Raji (cell line): ENCODE data around the gene PTGIS.

Experiments
- POLR2A ChIP-seq: IDR thresholded peaks from 2 replicates; pipeline ENCODE4 v1.6.1; 2011; ENCODE audit warnings: low read depth, low read length, control low read depth; ENCODE audit not compliant: insufficient read depth

PTGIS gene

DNA sequence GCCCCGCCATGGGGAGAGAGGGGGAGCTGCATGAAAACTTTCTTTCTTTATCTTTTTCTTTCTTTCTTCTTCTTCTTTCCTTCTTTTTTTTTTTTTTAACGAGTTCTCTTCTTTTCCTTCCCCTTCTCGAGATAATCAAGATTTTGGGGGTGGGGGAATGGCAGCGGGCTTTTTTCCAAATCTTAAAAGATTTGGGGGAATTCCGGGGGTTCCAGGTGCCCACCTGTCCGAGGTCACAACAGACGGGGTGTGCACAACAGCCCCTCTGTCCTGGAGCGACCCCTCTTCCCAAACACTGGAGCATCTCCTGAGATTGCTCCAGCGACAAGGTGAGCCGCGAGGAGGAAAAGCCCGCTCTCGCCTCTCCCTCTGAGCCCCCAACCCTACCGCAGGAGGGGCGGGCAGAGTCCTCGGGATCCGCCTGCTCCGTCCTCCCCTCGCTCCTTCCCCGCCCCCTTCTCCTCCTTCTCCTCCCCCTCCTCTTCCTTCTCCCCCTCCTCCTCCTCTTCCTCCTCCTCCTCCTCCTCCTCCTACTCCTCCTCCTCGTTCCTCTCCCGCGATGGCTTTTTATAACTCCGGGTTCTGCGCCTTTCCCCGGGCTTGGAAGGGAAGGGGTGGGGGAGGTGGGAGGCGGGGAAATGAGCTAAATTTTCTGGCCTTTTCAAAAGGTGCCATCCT lies 84.8 kb downstream of the PTGIS start:
- TF ChIP-seq POLR2A, result no peak

DNA sequence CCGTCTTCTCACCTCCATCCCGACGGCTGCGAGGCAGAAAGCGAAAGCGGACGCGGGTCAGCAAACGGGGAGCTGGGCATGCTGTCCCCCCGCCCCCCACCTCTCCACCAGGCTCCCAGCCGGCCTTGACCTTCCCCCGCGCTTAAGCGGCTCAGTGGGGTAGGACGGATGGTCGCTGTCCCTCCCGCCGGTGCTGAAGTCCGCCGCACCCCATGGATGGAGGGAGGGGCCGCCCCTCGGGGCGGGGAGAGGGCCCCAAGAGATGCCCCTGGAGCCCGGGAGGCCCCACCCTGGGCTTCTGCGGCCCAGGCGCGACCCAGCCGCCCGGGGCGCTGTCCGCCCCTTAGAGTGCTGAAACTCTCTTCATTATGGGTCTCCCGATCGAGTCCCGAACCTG lies 85.3 kb downstream of the PTGIS start, which contains the start of gene KCNB1:
TSS of gene KCNB1 (minus strand) at position 48 of the 397 bp plus-strand sequence. CDS start 188 bp downstream, outside the sequence.
- no peak for TF ChIP-seq POLR2A

DNA sequence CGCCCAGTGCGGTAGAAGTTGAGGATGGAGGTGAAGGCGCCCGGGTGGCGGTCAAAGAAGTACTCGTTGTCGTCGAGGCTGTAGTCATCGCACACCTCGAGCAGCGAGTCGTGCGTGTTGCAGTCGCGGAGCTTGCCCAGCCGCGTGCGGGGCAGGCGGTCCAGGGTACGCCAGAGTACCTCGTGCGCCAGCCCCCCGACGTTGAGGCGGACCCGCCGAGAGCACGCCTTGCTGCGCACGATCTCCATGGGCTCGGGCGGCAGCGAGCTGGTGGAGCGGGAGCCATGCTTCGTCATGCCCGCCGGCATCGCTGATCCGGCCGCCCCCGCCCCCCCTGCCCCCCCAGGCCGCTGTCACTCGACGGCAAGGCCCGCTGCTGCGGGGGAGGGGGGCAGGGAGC lies 85.8 kb downstream of the PTGIS start:
- TF ChIP-seq POLR2A, result no peak

DNA sequence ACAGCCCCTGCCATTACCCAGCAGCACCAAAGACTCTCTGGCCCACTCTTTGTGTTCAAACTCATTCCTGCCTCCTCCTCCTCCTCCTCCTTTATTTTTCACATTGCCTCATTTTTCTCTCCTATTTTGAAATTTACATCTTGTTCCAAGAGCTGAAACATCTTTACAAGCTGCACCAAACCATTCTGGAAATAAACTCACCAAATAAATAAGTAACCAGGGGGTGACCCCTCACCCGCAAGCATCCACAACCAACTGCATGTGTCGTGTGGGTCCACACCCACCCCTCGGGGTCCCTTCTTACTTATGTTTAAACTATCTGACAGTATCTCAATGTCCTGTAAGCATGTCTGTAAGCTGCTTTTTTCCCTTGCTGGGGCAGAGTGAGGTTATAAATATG lies 86.8 kb downstream of the PTGIS start:
- TF ChIP-seq POLR2A, result no peak

DNA sequence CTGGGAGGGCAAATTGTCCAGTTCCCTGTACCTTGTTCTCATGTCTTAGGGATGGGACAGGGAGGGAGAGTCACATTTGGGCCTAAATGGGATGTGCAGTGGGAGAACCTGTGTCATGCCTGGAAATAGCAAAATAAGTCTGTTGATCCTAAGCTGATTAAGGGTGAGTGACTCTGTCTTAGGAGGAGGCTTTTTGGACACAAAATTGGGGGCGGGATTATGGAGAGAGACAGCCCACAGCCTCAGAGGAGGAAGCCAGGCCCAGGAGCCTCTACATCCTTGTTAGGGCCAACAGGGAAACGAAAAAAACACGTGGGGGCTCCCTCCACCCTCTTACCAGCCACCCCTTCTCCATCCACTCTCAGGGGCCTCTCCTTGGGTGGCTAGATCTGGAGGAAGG lies 87.7 kb downstream of the PTGIS start:
- no peak for TF ChIP-seq POLR2A

DNA sequence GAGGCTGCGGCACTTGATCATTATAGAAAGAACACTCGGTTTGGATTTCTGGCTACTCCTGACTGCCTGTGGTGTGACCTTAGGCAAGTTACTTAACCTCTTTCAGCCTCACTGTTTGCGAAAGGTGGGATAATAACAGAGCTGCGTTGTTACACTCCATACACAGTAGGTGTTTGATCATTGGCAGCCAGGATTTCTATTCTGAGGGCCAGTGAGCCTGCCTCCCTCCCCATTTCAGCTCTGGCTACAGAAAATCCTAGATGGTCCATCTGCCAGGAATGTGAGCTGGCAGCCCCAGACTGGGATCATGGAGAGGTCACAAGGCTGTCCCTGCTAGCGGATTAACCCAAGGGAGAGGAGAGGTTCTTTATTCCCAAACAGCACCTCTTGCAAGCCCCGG lies 88.2 kb downstream of the PTGIS start:
- TF ChIP-seq POLR2A, result no peak

DNA sequence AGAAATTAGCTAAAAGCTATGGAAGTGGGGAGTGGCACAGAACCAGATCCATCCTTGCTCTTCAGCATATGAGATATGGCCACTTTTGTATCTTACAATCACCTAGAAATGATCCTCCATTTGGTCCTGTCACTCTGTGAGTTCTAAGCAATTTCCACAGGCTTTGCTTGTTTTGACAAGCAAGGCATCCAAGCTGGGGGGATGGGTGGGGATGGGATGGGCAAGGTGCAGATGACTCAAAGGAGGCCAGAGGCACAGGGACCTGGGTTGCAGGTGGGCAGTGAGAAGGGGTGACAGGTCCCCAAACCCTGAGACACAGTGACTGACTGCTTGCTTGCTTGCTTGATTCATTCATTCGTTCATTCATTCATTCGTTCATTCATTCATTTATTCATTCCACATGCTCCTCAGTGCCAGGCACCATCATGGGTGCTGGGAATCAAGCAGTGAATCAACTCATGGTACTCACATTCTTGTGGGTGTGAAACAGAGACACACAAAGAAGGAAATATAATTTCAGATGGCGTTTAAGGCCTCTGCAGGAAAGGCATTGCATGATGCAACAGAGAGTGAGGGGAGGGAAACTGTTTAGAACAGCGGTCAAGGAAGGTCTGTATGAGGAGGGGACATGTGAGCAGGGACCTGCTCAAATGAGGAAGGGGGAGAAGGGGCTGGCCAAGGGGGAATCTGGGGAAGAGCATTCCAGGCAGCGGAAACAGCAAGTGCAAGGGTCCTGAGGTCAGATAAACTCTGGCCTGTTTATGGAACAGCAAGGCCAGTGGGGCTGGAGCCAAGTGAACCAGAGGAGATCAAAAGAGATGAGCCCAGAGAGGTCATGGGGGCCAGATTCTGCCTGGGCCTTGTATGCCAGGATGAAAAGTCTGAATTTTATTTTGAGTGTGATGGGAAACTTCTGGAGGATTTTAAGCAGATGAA lies 88.9 kb downstream of the PTGIS start:
- TF ChIP-seq POLR2A, result no peak

DNA sequence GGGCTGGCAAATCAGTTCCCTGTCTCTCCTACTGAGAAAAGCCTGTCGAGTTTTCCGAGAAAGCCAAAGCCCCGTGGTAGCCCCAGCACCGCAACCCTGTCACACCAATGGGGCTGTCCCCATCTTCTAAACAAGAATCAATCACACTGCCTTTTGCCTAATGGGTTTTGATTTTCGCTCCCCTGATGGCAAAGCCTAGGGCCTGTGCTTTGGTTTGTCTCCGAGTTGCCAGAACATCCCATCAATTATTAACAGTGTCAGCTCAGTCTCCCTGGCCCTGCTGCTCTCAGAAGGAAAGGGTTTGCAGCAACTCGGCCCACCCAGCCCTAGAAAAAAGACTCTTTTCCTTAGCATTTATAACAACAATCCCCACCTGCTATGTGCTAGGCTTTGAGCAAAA lies 89.7 kb downstream of the PTGIS start:
- TF ChIP-seq POLR2A, result no peak

DNA sequence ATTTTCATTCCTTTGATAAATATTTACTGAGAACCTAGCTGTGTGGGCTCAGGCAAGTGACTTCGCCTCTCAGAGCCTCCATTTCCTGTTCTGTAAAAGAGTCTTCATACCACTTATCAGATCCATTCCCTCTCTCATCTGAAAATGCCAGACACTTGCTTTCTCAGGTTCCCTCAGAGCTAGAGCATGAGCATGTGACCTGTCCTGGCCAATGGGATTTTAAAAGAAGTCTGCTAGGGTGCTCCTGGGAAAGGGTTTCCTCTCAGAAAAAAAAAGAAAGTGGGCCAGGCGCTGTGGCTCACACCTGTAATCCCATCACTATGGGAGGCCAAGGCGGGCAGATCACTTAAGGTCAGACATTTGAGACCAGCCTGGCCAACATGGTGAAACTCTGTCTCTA lies 90.7 kb downstream of the PTGIS start:
- no peak for TF ChIP-seq POLR2A

DNA sequence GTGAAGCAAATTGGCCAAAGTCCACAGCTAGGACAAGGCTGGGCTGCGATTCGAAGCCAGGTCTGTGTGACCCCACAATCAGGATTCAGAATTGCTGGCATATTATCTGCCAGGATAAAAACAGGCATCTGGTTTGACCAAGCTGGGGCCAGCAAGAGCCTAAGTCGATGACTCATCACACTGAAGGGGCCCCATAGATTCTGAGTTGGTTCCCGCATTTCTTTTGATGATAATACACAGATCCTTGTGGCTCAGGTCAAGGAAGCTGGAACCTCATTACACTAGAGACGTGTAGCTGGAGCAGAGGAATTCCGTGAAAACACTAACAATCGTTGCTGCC lies 92.0 kb downstream of the PTGIS start:
- no peak for TF ChIP-seq POLR2A

DNA sequence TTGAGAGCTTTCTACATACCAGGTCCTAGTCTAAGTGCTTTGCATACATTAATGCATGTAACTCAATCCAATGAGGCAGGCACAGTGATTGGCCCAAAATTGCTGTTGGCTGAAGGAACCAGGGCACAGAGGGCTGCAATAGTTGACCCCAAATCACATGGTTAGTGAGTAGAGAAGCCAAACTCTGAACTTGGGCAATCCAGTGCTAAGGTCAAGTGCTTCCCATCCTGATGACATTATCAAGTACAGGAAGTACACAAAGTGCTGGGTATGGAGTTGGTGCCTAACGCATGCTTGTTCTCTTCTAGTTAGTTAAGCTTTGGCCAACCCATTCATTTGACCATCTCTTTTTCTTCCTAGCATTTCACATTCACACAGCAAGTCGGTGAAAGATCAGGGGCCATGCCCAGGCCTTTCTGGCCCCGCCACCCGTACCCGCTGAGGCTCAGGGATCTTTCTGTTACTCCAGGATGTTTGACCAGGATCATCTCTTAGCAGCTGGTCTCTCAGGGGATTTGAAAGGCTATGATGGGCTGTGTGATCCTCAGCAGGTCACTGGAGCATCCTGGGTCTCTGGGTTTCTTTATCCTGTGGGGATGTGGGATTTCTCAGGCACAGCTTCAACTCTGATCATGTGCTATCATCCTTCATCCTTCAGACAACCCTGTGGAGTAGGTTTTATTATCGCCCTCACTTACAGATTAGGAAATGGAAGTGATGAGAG lies 92.5 kb downstream of the PTGIS start:
- no peak for TF ChIP-seq POLR2A

DNA sequence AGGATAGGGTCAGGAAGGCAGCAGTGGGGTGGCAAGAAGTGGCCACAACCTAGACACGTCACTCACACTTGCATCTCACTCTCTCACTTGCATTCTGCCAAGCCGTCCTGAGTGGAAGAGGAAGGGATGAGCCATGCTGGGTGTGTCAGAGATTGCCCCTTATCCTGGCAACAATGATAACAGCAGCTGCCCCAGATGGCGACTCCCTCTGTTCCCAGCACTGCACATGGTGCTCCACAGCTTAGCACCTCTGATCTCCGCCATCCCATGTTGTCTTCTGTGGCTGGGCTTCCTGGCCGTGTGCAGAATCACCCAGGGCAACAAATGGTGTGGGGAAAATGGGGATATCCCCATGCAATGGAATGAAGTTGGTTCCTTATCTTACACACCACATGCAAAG lies 96.5 kb downstream of the PTGIS start:
- no peak for TF ChIP-seq POLR2A

DNA sequence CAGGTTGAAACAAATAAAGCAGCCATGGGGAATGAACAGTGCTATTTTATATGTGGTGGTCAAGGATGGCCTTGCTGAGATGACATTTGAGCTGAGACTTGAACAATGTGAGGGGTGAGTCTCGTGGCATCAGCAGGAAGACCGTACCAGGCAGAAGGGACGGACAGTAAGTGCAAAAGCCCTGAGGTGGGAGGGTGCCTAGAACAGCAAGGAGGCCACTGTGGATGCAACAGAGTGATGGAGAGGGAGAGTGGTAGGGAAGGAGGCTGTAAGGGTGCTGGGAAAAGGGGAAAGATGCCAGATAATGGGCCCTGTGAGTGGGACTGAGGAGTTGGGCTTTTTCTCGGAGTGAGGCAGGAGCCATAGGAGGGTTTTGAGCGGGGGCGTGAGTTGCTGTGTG lies 97.0 kb downstream of the PTGIS start:
- no peak for TF ChIP-seq POLR2A

DNA sequence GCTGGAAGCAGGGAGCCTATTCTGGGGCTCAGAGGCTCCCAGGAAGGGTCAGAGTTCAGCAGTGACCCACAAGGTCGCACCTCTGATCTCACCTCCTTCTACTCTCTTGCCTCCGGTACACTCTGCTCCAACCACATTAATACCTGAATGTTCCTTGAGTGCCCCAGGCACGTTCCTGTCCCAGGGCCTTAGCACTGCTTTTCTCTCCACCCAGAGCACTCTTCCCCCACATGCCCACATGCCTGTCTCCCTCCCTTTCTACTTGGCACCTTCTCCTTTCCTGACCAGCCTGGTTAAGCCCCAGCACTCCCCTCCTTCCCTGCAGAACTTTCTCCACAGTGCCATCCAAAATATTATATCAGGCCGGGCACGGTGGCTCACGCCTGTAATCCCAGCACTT lies 98.9 kb downstream of the PTGIS start:
- TF ChIP-seq POLR2A, result no peak

DNA sequence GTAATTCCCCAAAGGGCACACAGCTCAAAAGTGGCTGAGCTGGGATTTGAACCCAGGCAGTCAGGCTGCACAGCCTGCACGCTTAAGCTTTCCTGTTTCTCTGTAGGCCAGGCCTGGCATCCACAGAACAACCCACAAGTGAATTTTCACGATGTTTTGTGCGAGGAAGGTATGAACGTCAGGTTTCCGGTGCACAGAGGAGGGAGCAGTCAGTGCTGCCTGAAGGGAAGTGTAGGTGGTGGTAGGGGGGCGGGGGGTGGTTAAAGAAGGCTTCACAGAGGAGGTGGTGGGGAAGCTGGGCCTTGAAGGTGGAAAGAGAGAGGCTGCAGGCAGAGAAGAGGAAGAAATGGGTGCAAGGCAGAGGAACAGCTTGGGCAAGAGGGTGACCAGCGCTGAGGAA lies 99.5 kb downstream of the PTGIS start:
- no peak for TF ChIP-seq POLR2A

DNA sequence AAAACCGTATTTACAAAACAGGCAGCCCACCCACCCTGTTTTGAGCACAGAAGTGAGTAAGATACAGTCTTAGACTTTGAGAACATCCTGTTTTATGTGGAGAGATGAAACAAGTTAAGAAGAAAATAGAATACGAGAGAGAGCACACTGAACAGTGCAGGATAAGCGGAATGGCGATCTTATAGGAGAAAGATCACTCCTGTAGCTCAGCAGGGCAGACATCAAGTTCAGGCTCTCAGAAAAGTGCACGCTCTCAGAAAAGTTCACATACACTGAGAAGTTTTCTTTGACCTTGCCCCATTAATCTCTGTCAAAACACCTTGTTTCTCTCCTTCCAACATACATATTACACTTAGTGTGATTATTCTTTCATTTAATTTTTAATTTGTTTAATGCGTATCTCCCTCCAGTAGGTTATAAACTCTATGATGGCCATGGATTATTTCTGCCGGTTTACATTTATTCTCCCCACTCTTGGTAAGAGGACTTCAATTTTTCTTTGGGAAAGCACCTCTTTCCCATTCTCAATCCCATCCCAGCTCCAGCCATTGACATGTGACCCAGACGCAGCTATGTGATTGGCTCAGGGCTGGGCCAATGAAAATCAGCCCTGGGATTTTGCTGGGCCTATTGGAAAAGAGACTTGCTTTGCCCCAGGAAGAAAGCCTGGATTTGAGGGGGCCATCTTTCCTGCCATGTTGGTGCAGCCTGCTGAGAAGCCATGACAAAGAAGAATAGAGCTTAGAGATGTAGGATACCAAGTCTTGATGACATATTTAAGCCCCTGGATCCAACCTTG lies 101.6 kb downstream of the PTGIS start:
- no peak for TF ChIP-seq POLR2A

DNA sequence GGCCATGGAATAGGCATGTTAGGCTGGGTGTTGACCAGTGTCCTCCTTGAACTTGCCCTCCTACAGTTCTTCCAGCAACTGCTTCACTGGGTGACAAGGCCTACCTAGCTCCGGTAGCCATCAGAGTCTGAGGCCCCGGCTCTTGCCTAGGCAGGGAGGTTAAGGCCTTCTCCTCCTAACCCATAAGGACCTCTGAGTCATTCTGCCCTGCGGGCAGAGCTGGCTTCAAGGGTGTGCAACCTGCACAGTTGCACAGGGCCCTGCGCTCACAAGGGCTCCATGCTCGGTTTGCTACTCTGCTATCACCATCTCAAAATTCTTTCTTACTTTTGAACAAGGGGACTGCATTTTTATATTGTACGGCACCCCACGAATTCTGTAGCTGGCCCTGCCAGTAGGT lies 103.4 kb downstream of the PTGIS start:
- TF ChIP-seq POLR2A, result no peak
